CD14-positive monocyte (primary cell): ENCODE data around the gene ADORA3. TPM values are rescaled to one million over a fixed set of nuclear protein-coding genes. Genes with fewer than 3 reads are reported as not detected.

Source experiments
- DNase-seq, 3 donors: peaks; one replicate each; pipeline ENCODE4 v3.0.0-alpha.2; 2011 to 2022
- H2AFZ ChIP-seq: 2 replicates; pipeline ENCODE4 v1.6.0; 2012; ENCODE audit warnings: mild to moderate bottlenecking, low read depth, low read length, inconsistent platforms; ENCODE audit not compliant: insufficient read depth, poor library complexity, severe bottlenecking
- H3K27ac ChIP-seq, 2 donors: 1 replicate in 1 of 2; 2 replicates in 1 of 2; pipeline ENCODE4 v1.5.1; 2012 to 2013; ENCODE audit warnings: low read length in 2 of 2, control low read depth in 1 of 2, inconsistent platforms in 1 of 2, low read depth in 1 of 2, mild to moderate bottlenecking in 1 of 2
- H3K27me3 ChIP-seq, 2 donors: one replicate each; pipeline versions ENCODE4 v1.6.0 to v1.6.1; 2011 to 2013; ENCODE audit warnings: low read length in 2 of 2; ENCODE audit not compliant: control insufficient read depth in 2 of 2, insufficient read depth in 2 of 2
- H3K36me3 ChIP-seq, 2 donors: replicated peaks in 1 of 2; 1 replicate in 1 of 2; 2 replicates in 1 of 2; pipeline versions ENCODE4 v1.5.1 to v1.6.1; 2012 to 2013; ENCODE audit warnings: low read length in 2 of 2, control low read depth in 1 of 2, inconsistent platforms in 1 of 2, mild to moderate bottlenecking in 1 of 2; ENCODE audit not compliant: insufficient read depth in 2 of 2, control insufficient read depth in 1 of 2
- H3K4me1 ChIP-seq, 2 donors: 1 replicate in 1 of 2; 2 replicates in 1 of 2; pipeline versions ENCODE4 v1.5.1 to v1.6.1; 2012 to 2013; ENCODE audit warnings: low read length in 2 of 2, control low read depth in 1 of 2, inconsistent platforms in 1 of 2, mild to moderate bottlenecking in 1 of 2, moderate library complexity in 1 of 2; ENCODE audit not compliant: insufficient read depth in 2 of 2, control insufficient read depth in 1 of 2
- H3K4me2 ChIP-seq: replicated peaks from 2 replicates; pipeline ENCODE3; 2012; ENCODE audit warnings: low read length, moderate library complexity, mild to moderate bottlenecking; ENCODE audit not compliant: poor library complexity, severe bottlenecking; ENCODE audit errors: extremely low read depth
- H3K4me3 ChIP-seq, 3 experiments: fragments of 200-600 bp in 1 of 3; sonication (generic) in 1 of 3; replicated peaks in 1 of 3; 1 replicate in 2 of 3; 2 replicates in 1 of 3; pipeline ENCODE4 v1.5.1; 2011 to 2013; ENCODE audit warnings: low read length in 3 of 3, mild to moderate bottlenecking in 3 of 3, control low read depth in 2 of 3, low read depth in 2 of 3, inconsistent platforms in 1 of 3, moderate library complexity in 1 of 3
- H3K79me2 ChIP-seq: 2 replicates; pipeline ENCODE4 v1.6.0; 2012; ENCODE audit warnings: mild to moderate bottlenecking, control low read depth, inconsistent platforms, low read length, moderate library complexity; ENCODE audit not compliant: insufficient read depth
- H3K9ac ChIP-seq: 2 replicates; pipeline ENCODE4 v1.6.0; 2017; ENCODE audit warnings: low read length, mild to moderate bottlenecking; ENCODE audit not compliant: insufficient read depth, poor library complexity, severe bottlenecking
- H3K9me3 ChIP-seq, 2 donors: replicated peaks in 1 of 2; 1 replicate in 1 of 2; 2 replicates in 1 of 2; pipeline versions ENCODE4 v1.5.1 to v1.6.1; 2012 to 2013; ENCODE audit warnings: low read length in 2 of 2, control low read depth in 1 of 2; ENCODE audit not compliant: control insufficient read depth in 1 of 2, insufficient read depth in 1 of 2
- H4K20me1 ChIP-seq: 2 replicates; pipeline ENCODE4 v1.6.0; 2012; ENCODE audit warnings: mild to moderate bottlenecking, low read length, control low read depth, moderate library complexity; ENCODE audit not compliant: insufficient read depth
- H3K27ac Mint-ChIP-seq, 7 donors: one replicate each; pipeline ENCODE4 v1.8.0; 2020; ENCODE audit warnings: mild to moderate bottlenecking in 7 of 7, mixed read lengths in 7 of 7, moderate library complexity in 6 of 7, inconsistent platforms in 2 of 7
- H3K27me3 Mint-ChIP-seq, 3 donors: one replicate each; pipeline ENCODE4 v1.8.0; 2021 to 2022; ENCODE audit warnings: low read depth in 3 of 3, mild to moderate bottlenecking in 3 of 3, mixed read lengths in 3 of 3, moderate library complexity in 3 of 3, inconsistent platforms in 1 of 3
- H3K36me3 Mint-ChIP-seq, 2 donors: one replicate each; pipeline ENCODE4 v1.8.0; 2020; ENCODE audit warnings: mixed read lengths in 2 of 2, inconsistent platforms in 1 of 2, mild to moderate bottlenecking in 1 of 2
- H3K4me1 Mint-ChIP-seq: one replicate; pipeline ENCODE4 v1.8.0; 2020; ENCODE audit warnings: mild to moderate bottlenecking, mixed read lengths
- H3K4me3 Mint-ChIP-seq, 2 donors: one replicate each; pipeline ENCODE4 v1.8.0; 2020; ENCODE audit warnings: mild to moderate bottlenecking in 2 of 2, mixed read lengths in 2 of 2, moderate library complexity in 1 of 2
- H3K9me3 Mint-ChIP-seq, 7 donors: one replicate each; pipeline ENCODE4 v1.8.0; 2020 to 2022; ENCODE audit warnings: mixed read lengths in 7 of 7, mild to moderate bottlenecking in 6 of 7, moderate library complexity in 6 of 7, inconsistent platforms in 2 of 7
- CTCF ChIP-seq: fragments of 200-600 bp; IDR thresholded peaks from one replicate; pipeline ENCODE4 v1.8.0; 2022; ENCODE audit warnings: antibody characterized with exemption, mild to moderate bottlenecking
- WGBS: methylation state at CpG from one replicate; pipeline ENCODE4 v1.1.5; 2013; ENCODE audit warnings: missing lambda C conversion rate; ENCODE audit not compliant: insufficient coverage; 5-methylcytosine and 5-hydroxymethylcytosine counted together
- intact Hi-C, 2 donors: fragments of 100-400 bp; cut with micrococcal nuclease; formaldehyde crosslinking; loops; one replicate each; pipeline versions ENCODE4 v1.15.0 to v1.15.1; 2023
- polyA plus RNA-seq, 3 donors: library from polyadenylated mRNA; depleted of rRNA in 1 of 3; unstranded in 2 of 3; stranded (reverse) in 1 of 3; fragments of 300-500 nt in 2 of 3; fragments of >200 nt in 1 of 3; fragmentation: Illumina TruSeq in 2 of 3; gene quantifications; 1 replicate in 2 of 3; 2 replicates in 1 of 3; pipeline ENCODE4 v1.2.3, GENCODE V29; 2012 to 2021

The ADORA3 gene
- polyA plus RNA-seq, 3 donors = 1.1 to 2.7 (median 1.2) TPM

GRCh38 chr1:111540928-111541327 is 37.5 kb upstream of the ADORA3 start:
- Histone ChIP-seq H3K9me3 (no peaks in the 10 kb centered on the region), H3K27ac (no peak overlapping the region), H2AFZ (no peak overlapping the region), H3K4me2 (no peak overlapping the region), H3K9ac (no peak overlapping the region), H3K4me1 (no peaks in the 10 kb centered on the region), H3K4me3 (no peak overlapping the region), H3K27me3 (no peaks in the 10 kb centered on the region), H3K36me3 (no peaks in the 10 kb centered on the region), H3K79me2 (no peaks in the 10 kb centered on the region), H4K20me1 (no peaks in the 10 kb centered on the region)
- Mint-ChIP-seq H3K9me3 (peaks cover 0 to 4% (median 1%) of the 10 kb centered on the region in 7 donors), H3K36me3 (no peaks in the 10 kb centered on the region), H3K4me1 (no peaks in the 10 kb centered on the region), H3K4me3 (no peak overlapping the region), H3K27me3 (peaks cover 2% of the 10 kb centered on the region in 3 donors), H3K27ac (no peak overlapping the region)
- DNase-seq = no peak
- TF ChIP-seq CTCF = no peak
- no CpG with 5 or more reads among the region's 3 CpGs for WGBS
- intact Hi-C loops = no loop called here

GRCh38 chr1:111538343-111539025 is 35.1 kb upstream of the ADORA3 start:
- TF ChIP-seq CTCF = no peak
- H3K27ac ChIP-seq = no peak overlapping the region
- Mint-ChIP-seq H3K27ac (peak overlapping the region in 1 of 7 donors; percentile 20), H3K4me3 (no peak overlapping the region), H3K4me1 (no peaks in the 10 kb centered on the region), H3K27me3 (peaks cover 0 to 2% (median 2%) of the 10 kb centered on the region in 3 donors), H3K36me3 (no peaks in the 10 kb centered on the region), H3K9me3 (peaks cover 0 to 3% (median 0%) of the 10 kb centered on the region in 7 donors)
- no peaks in the 10 kb centered on the region for H3K36me3 ChIP-seq
- H3K4me3 ChIP-seq = no peak overlapping the region
- H3K4me1 ChIP-seq = no peaks in the 10 kb centered on the region
- 100% methylated on average over 1 of the region's 6 CpGs for WGBS
- intact Hi-C loops = no loop called here
- no peak overlapping the region for H3K4me2 ChIP-seq
- no peak overlapping the region for H3K9ac ChIP-seq
- no peak for DNase-seq
- H3K79me2 ChIP-seq = no peaks in the 10 kb centered on the region
- H3K9me3 ChIP-seq = no peaks in the 10 kb centered on the region
- no peaks in the 10 kb centered on the region for H4K20me1 ChIP-seq
- no peak overlapping the region for H2AFZ ChIP-seq
- H3K27me3 ChIP-seq = no peaks in the 10 kb centered on the region
